Fibroblast of skin of right quadriceps (primary cell): Measurements from ENCODE around the gene INSIG1.
A peak's percentile ranks its signal among the peaks of the same experiment; 100 is the strongest.

ENCODE experiments used
- DNase-seq: peaks from one replicate; pipeline ENCODE4 v3.0.0-alpha.2; 2013

The INSIG1 gene

GRCh38 chr7:155353256-155353897, 55.7 kb downstream of the INSIG1 start:
- DNase-seq: no peak

- DNase-seq: no peak
Measured at GRCh38 chr7:155354371-155355048, 56.8 kb downstream of the INSIG1 start.

GRCh38 chr7:155355176-155355575, 57.5 kb downstream of the INSIG1 start:
- DNase-seq: no peak

- no peak for DNase-seq
Measured at GRCh38 chr7:155355745-155356144, 58.1 kb downstream of the INSIG1 start.

- peak; percentile 15 for DNase-seq
Measured at GRCh38 chr7:155356323-155357105, 58.8 kb downstream of the INSIG1 start.

DNA sequence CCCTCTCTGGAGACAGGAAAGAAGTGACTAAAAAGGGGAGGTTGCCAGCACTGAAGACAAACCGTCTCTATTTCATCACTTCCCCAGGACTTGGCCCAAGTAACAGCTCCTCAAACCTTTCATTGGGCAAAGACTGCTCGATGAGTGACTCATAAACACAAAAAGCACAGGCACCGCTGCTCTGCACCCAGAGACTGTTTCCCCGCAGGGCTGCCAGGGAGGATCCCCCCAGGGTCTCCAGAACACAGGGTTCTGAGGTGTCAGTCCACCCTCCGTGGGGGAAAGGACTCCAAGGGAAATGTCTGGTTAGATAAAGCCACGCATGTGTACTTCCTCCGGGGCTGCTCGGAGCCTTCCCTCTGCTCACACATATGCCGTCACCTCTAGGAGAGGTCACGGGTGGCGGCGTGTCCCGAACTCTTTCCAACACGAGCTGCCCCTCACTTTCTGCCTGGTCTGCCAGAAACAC, 59.9 kb downstream of the INSIG1 start:
- DNase-seq: no peak

DNA sequence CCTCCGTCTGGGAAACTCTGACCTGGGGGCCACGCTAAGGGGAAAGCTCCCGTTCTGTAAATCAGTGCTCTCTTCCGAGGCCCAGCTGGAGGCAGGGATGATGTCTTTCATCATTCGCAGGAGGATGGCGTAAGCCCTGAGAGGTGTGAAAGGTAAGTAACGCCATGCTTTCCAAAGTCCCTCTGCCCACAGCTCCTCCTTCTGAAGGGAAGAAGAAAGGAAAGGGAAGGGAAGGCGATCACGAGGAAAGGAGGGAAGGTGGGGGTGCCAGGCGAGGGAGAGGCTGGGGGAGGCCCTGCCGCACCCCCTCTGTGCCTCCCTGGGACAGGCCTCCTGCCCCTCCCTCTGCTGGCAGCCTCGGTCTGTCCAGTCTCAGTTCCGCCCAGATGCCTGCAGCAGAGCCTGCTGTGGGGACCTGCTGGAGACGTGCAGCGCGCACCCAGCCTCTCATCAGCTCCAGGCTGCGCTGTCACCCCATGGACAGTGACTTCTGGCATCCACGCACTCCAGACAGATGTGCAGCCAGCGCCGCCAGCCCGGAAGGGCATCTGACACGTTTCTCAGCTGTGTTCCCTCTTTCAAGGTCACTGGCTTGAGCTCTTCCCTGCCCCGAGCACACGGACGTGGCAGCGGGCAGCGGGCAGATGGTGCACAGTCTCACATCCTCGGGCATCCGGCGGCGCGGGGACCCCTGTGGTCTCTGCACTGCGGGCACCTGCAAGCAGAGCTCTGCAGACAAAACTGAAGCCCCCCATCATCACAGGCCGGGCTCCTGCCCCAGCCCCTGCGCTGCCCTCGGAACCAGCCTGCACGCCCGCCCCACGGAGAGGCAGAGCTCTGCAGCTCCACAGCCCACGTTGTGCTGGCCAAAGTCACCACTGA, 60.6 kb downstream of the INSIG1 start:
- no peak for DNase-seq

DNA sequence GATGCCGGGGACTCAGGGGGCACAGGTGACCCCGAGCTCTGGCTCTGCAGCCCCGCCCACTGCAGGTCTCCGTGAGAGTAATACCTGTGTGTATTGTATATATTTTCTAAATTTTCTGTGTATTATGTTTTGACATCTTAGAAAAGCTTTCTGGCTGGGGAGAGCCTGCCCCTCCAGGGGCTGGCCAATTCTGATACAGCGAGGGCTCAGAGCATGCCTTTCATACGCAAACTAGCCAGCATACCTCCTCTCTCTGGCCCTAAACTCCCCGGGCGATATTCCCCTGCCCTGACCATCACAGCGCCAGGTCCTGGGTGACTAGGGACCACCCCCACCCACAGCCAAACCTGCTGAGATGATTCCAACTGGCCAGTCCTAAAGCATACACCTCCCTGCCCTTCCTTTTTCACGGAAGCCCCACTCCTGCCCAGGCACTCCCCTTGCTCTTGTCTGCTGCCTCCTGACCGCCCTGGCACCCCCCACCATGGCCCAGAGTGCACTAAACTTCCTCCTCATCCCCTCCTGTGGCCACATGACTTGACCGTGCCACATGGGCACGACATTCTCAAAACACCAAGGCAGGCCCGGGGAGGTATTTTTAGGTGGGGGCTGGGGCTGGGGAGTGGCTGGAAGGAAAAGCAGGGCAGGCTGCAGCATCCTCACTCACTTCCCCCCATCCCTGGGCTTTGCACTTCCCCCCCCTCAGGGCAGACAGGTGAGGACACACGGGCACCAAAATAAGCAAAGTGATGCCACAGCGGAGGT, 61.5 kb downstream of the INSIG1 start:
- DNase-seq: no peak
